Astrocyte (in vitro differentiated cells and primary cell): ENCODE measurements around the gene MTARC2. TPM values are rescaled to one million over a fixed set of nuclear protein-coding genes. Genes with fewer than 3 reads are reported as not detected.
A peak's percentile ranks its signal among the peaks of the same experiment; 100 is the strongest.

Experiments
- DNase-seq: peaks from one replicate; pipeline ENCODE4 v3.0.0-alpha.2; 2010; ENCODE audit warnings: low read depth
- FAIRE-seq: peaks from 2 replicates; lab custom pipeline; 2011; peaks lifted over from hg19 to GRCh38; lab: Jason Lieb, UNC
- H2AFZ ChIP-seq: 2 replicates; pipeline ENCODE4 v1.6.0; 2012; ENCODE audit warnings: low read depth, low read length, inconsistent platforms
- H3K27ac ChIP-seq: 2 replicates; pipeline ENCODE4 v1.5.1; 2011; ENCODE audit warnings: low read depth, low read length, inconsistent platforms
- H3K27me3 ChIP-seq: 2 replicates; pipeline ENCODE4 v1.6.0; 2011; ENCODE audit warnings: low read length, inconsistent platforms; ENCODE audit not compliant: insufficient read depth
- H3K36me3 ChIP-seq: 2 replicates; pipeline ENCODE4 v1.5.1; 2011; ENCODE audit warnings: low read length, inconsistent platforms; ENCODE audit not compliant: insufficient read depth
- H3K4me1 ChIP-seq: 2 replicates; pipeline ENCODE4 v1.5.1; 2011; ENCODE audit warnings: low read length, inconsistent platforms; ENCODE audit not compliant: insufficient read depth
- H3K4me2 ChIP-seq: 2 replicates; pipeline ENCODE4 v1.6.0; 2012; ENCODE audit warnings: low read length, inconsistent platforms
- H3K4me3 ChIP-seq: 2 replicates; pipeline ENCODE4 v1.5.1; 2011; ENCODE audit warnings: low read depth, mild to moderate bottlenecking, low read length, inconsistent platforms; ENCODE audit not compliant: insufficient read depth
- H3K79me2 ChIP-seq: 2 replicates; pipeline ENCODE4 v1.6.0; 2012; ENCODE audit warnings: mild to moderate bottlenecking, low read length, inconsistent platforms; ENCODE audit not compliant: insufficient read depth
- H3K9ac ChIP-seq: 2 replicates; pipeline ENCODE4 v1.6.0; 2012; ENCODE audit warnings: mild to moderate bottlenecking, low read length, inconsistent platforms
- H3K9me3 ChIP-seq: 2 replicates; pipeline ENCODE4 v1.5.1; 2012; ENCODE audit warnings: low read depth, mild to moderate bottlenecking, low read length, inconsistent platforms; ENCODE audit not compliant: insufficient read depth
- H4K20me1 ChIP-seq: 2 replicates; pipeline ENCODE4 v1.6.0; 2012; ENCODE audit warnings: low read length, inconsistent platforms; ENCODE audit not compliant: insufficient read depth
- H3K27ac Mint-ChIP-seq: one replicate; pipeline ENCODE4 v1.8.0; 2021; ENCODE audit warnings: mild to moderate bottlenecking, mixed read lengths; ENCODE audit not compliant: unreplicated experiment
- H3K27me3 Mint-ChIP-seq: one replicate; pipeline ENCODE4 v1.8.0; 2021; ENCODE audit warnings: low read depth, mixed read lengths; ENCODE audit not compliant: unreplicated experiment
- H3K36me3 Mint-ChIP-seq: one replicate; pipeline ENCODE4 v1.8.0; 2021; ENCODE audit warnings: low read depth, mixed read lengths; ENCODE audit not compliant: unreplicated experiment
- H3K4me1 Mint-ChIP-seq: one replicate; pipeline ENCODE4 v1.8.0; 2021; ENCODE audit warnings: low read depth, mixed read lengths; ENCODE audit not compliant: unreplicated experiment
- H3K4me3 Mint-ChIP-seq: one replicate; pipeline ENCODE4 v1.8.0; 2021; ENCODE audit warnings: mild to moderate bottlenecking, moderate library complexity, mixed read lengths; ENCODE audit not compliant: unreplicated experiment
- H3K9me3 Mint-ChIP-seq: one replicate; pipeline ENCODE4 v1.8.0; 2021; ENCODE audit warnings: mild to moderate bottlenecking, mixed read lengths; ENCODE audit not compliant: unreplicated experiment
- CTCF ChIP-seq: IDR thresholded peaks from 2 replicates; pipeline ENCODE4 v1.5.1; 2011; ENCODE audit warnings: low read depth, mild to moderate bottlenecking, inconsistent platforms, low read length, moderate library complexity; ENCODE audit not compliant: insufficient read depth
- EZH2 ChIP-seq: IDR thresholded peaks from 2 replicates; pipeline ENCODE4 v1.6.1; 2012; ENCODE audit warnings: mild to moderate bottlenecking, low read length, inconsistent platforms; ENCODE audit not compliant: insufficient read depth
- total RNA-seq: library from RNA; stranded (reverse); gene quantifications from 2 replicates; pipeline ENCODE4 v1.2.1, GENCODE V29; 2021

The MTARC2 gene
- total RNA-seq, 1 donor from 2014 or later = 3.1 TPM

GRCh38 chr1:220796530-220796929 is 48.4 kb downstream of the MTARC2 start:
- Histone ChIP-seq H3K27me3 (no peaks in the 10 kb centered on the region), H4K20me1 (no peaks in the 10 kb centered on the region), H3K27ac (no peak overlapping the region), H3K9me3 (no peaks in the 10 kb centered on the region), H3K4me1 (no peaks in the 10 kb centered on the region), H3K4me3 (no peak overlapping the region), H3K36me3 (no peaks in the 10 kb centered on the region), H3K9ac (no peak overlapping the region), H2AFZ (no peak overlapping the region), H3K79me2 (no peaks in the 10 kb centered on the region), H3K4me2 (no peak overlapping the region)
- Mint-ChIP-seq H3K27me3 (peaks cover 6% of the 10 kb centered on the region), H3K9me3 (peaks cover 3% of the 10 kb centered on the region), H3K4me1 (peaks cover 9% of the 10 kb centered on the region), H3K4me3 (no peak overlapping the region), H3K27ac (no peak overlapping the region), H3K36me3 (peaks cover 5% of the 10 kb centered on the region)
- no peak for FAIRE-seq
- TF ChIP-seq EZH2 (no peak), CTCF (no peak)
- no peak for DNase-seq

- H3K4me2 ChIP-seq = no peak overlapping the region
- TF ChIP-seq EZH2 (no peak), CTCF (no peak)
- H4K20me1 ChIP-seq = no peaks in the 10 kb centered on the region
- H3K27ac ChIP-seq = no peak overlapping the region
- no peak for DNase-seq
- H3K27ac Mint-ChIP-seq = no peak overlapping the region
- H3K4me3 ChIP-seq = no peak overlapping the region
- peaks cover 3% of the 10 kb centered on the region for H3K9me3 Mint-ChIP-seq
- no peaks in the 10 kb centered on the region for H3K4me1 ChIP-seq
- H3K4me1 Mint-ChIP-seq = peaks cover 9% of the 10 kb centered on the region
- no peak overlapping the region for H2AFZ ChIP-seq
- H3K4me3 Mint-ChIP-seq = no peak overlapping the region
- H3K79me2 ChIP-seq = no peaks in the 10 kb centered on the region
- H3K36me3 ChIP-seq = no peaks in the 10 kb centered on the region
- peaks cover 5% of the 10 kb centered on the region for H3K36me3 Mint-ChIP-seq
- H3K9me3 ChIP-seq = no peaks in the 10 kb centered on the region
- H3K27me3 ChIP-seq = no peaks in the 10 kb centered on the region
- no peak for FAIRE-seq
- H3K27me3 Mint-ChIP-seq = peaks cover 6% of the 10 kb centered on the region
- H3K9ac ChIP-seq = no peak overlapping the region
Measured at GRCh38 chr1:220797044-220797443, 48.9 kb downstream of the MTARC2 start.

GRCh38 chr1:220797553-220797952 is 49.4 kb downstream of the MTARC2 start:
- Histone ChIP-seq H3K27me3 (no peaks in the 10 kb centered on the region), H3K9me3 (no peaks in the 10 kb centered on the region), H3K36me3 (no peaks in the 10 kb centered on the region), H3K4me3 (no peak overlapping the region), H3K4me1 (no peaks in the 10 kb centered on the region), H3K9ac (no peak overlapping the region), H3K4me2 (no peak overlapping the region), H3K27ac (no peak overlapping the region), H3K79me2 (no peaks in the 10 kb centered on the region), H4K20me1 (no peaks in the 10 kb centered on the region), H2AFZ (no peak overlapping the region)
- H3K4me3 Mint-ChIP-seq = no peak overlapping the region
- TF ChIP-seq EZH2 = no peak
- TF ChIP-seq CTCF = no peak
- H3K9me3 Mint-ChIP-seq = peaks cover 3% of the 10 kb centered on the region
- H3K36me3 Mint-ChIP-seq = peaks cover 5% of the 10 kb centered on the region
- FAIRE-seq = no peak
- H3K27me3 Mint-ChIP-seq = peaks cover 6% of the 10 kb centered on the region
- peak; percentile 18 for DNase-seq
- no peak overlapping the region for H3K27ac Mint-ChIP-seq
- peaks cover 9% of the 10 kb centered on the region for H3K4me1 Mint-ChIP-seq
